GM19455 (cell line): ENCODE results near the gene DAB2IP.

Source experiments
- ATAC-seq: cut with Tn5 transposase; IDR thresholded peaks from one replicate; pipeline ENCODE4 v1.9.1; 2021; ENCODE audit not compliant: unreplicated experiment

DAB2IP gene

GRCh38 chr9:121773286-121773953, 122.0 kb downstream of the DAB2IP start:
- no peak for ATAC-seq

GRCh38 chr9:121773954-121774714, 122.7 kb downstream of the DAB2IP start:
- no peak for ATAC-seq

GRCh38 chr9:121774715-121775613, 123.5 kb downstream of the DAB2IP start:
- ATAC-seq, result no peak

GRCh38 chr9:121776001-121776738, 124.7 kb downstream of the DAB2IP start:
- ATAC-seq, result no peak

GRCh38 chr9:121776739-121777637, 125.6 kb downstream of the DAB2IP start:
- no peak for ATAC-seq

- no peak for ATAC-seq
Observed at GRCh38 chr9:121778252-121779225, 127.1 kb downstream of the DAB2IP start.

- no peak for ATAC-seq
Observed at GRCh38 chr9:121779381-121780117, 128.1 kb downstream of the DAB2IP start.

GRCh38 chr9:121780177-121781040, 129.0 kb downstream of the DAB2IP start:
- ATAC-seq, result no peak

GRCh38 chr9:121781145-121781548, 129.7 kb downstream of the DAB2IP start:
- ATAC-seq, result no peak

GRCh38 chr9:121781701-121782464, 130.4 kb downstream of the DAB2IP start:
- no peak for ATAC-seq

- ATAC-seq, result no peak
Observed at GRCh38 chr9:121782514-121783110, 131.2 kb downstream of the DAB2IP start.

- no peak for ATAC-seq
Observed at GRCh38 chr9:121783111-121783510, 131.7 kb downstream of the DAB2IP start.

- ATAC-seq, result no peak
Observed at GRCh38 chr9:121783521-121784507, 132.4 kb downstream of the DAB2IP start.

GRCh38 chr9:121784731-121785411, 133.4 kb downstream of the DAB2IP start:
- no peak for ATAC-seq
